ENCODE data around the gene DEPDC4.

DNA sequence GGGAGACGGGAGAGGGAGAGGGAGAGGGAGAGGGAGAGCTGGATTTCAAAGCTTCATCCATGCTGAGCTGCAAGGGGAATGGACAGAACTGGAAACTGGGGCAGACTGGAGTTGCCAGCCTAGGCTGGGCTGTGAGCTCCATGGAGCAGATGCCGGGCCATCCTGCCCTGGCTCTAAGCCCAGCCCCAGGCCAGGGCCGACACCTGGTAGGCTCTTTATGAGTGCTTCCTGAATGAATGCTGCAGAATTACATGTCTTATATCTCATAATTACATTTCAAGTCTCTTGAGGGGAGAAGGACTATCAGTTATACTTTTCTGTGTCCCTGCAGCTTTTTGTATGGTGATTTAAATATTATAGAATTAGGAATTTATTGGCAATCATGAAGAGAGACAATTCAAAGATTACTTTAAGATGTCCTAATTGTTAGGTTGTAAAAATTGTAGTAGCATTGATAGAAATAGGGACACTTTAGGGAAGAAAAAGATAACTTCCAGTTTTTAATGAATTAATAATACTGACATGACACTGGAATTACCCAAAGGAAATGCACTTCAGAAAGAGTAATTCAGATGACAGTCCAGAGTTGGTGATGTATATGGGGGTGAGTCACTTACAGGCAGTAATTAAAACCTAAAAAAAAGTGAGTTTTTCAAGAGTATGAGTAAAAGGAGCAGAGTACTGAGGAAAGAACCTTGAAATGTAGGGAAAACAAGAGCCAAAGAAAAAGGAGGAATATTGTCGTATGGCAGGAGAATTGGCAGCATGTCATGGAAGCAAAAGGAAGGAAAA is 29.1 kb upstream of the DEPDC4 start:
- TF ChIP-seq RAD21 (IDR thresholded peaks at IDR 0.05; ENCODE audit: low read length), result no peak
- TF ChIP-seq POLR2A (IDR thresholded peaks at IDR 0.05; ENCODE audit: low read depth, low read length), result no peak

Data from IMR-90 (cell line).